B cell (primary cell): Measurements from ENCODE around the gene TNFSF4.
"Not testable (repeated sequence)": the region's sequence is repeated elsewhere in the genome, so short reads cannot be mapped to it uniquely, and the experiment has no call there.

Experiments used
- EZH2 ChIP-seq: IDR thresholded peaks from 2 replicates; pipeline ENCODE4 v1.6.1; 2012; ENCODE audit warnings: borderline replicate concordance, low read depth, mild to moderate bottlenecking, moderate library complexity, low read length; ENCODE audit not compliant: insufficient read depth, poor library complexity, severe bottlenecking
- TF ChIP-seq, protein P1 (sequence below): fragments of 200-600 bp; IDR thresholded peaks from one replicate; pipeline ENCODE4 v1.8.0; 2022; ENCODE audit warnings: antibody characterized with exemption, mild to moderate bottlenecking

DNA sequence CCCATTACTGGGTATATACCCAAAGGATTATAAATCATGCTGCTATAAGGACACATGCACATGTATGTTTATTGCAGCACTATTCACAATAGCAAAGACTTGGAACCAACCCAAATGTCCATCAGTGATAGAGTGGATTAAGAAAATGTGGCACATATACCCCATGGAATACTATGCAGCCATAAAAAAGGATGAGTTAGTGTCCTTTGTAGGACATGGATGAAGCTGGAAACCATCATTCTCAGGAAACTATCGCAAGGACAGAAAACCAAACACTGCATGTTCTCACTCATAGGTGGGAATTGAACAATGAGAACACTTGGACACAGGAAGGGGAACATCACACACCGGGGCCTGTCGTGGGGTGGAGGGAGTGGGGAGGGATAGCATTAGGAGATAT, 27.3 kb upstream of the TNFSF4 start:
- TF ChIP-seq, protein P1, sequence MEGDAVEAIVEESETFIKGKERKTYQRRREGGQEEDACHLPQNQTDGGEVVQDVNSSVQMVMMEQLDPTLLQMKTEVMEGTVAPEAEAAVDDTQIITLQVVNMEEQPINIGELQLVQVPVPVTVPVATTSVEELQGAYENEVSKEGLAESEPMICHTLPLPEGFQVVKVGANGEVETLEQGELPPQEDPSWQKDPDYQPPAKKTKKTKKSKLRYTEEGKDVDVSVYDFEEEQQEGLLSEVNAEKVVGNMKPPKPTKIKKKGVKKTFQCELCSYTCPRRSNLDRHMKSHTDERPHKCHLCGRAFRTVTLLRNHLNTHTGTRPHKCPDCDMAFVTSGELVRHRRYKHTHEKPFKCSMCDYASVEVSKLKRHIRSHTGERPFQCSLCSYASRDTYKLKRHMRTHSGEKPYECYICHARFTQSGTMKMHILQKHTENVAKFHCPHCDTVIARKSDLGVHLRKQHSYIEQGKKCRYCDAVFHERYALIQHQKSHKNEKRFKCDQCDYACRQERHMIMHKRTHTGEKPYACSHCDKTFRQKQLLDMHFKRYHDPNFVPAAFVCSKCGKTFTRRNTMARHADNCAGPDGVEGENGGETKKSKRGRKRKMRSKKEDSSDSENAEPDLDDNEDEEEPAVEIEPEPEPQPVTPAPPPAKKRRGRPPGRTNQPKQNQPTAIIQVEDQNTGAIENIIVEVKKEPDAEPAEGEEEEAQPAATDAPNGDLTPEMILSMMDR = not testable (repeated sequence)
- not testable (repeated sequence) for TF ChIP-seq EZH2
